Activated T-cell treated with anti-CD3 and anti-CD28 coated beads, Interleukin-2, amount 50 U/mL, for 72 hours (primary cell): ENCODE data around the gene NKX6-1. TPM values are rescaled to one million over a fixed set of nuclear protein-coding genes. Genes with fewer than 3 reads are reported as not detected.

Experiments used
- ATAC-seq, 2 donors: fragments of 150-1000 bp; cut with Tn5 transposase; replicated peaks in 1 of 2; 2 replicates each; pipeline ENCODE4 v1.10.0; 2021; ENCODE audit warnings: moderate library complexity in 2 of 2, mild to moderate bottlenecking in 1 of 2
- DNase-seq, 2 donors: peaks; one replicate each; pipeline ENCODE4 v3.0.0; 2021 to 2022; ENCODE audit warnings: mixed read lengths in 1 of 2
- H3K27ac Mint-ChIP-seq: one replicate; pipeline ENCODE4 v1.8.0; 2022; ENCODE audit warnings: mild to moderate bottlenecking, moderate library complexity, mixed read lengths
- H3K27me3 Mint-ChIP-seq: one replicate; pipeline ENCODE4 v1.8.0; 2022; ENCODE audit warnings: low read depth, mixed read lengths
- H3K36me3 Mint-ChIP-seq, 2 donors: one replicate each; pipeline ENCODE4 v1.8.0; 2022; ENCODE audit warnings: mixed read lengths in 2 of 2, mild to moderate bottlenecking in 1 of 2; ENCODE audit not compliant: insufficient read depth in 2 of 2
- H3K4me1 Mint-ChIP-seq: one replicate; pipeline ENCODE4 v1.8.0; 2022; ENCODE audit warnings: low read depth, mixed read lengths
- H3K4me3 Mint-ChIP-seq, 2 donors: one replicate each; pipeline ENCODE4 v1.8.0; 2022; ENCODE audit warnings: mild to moderate bottlenecking in 2 of 2, mixed read lengths in 2 of 2, moderate library complexity in 2 of 2
- H3K9me3 Mint-ChIP-seq, 2 donors: one replicate each; pipeline ENCODE4 v1.8.0; 2022; ENCODE audit warnings: mixed read lengths in 2 of 2
- total RNA-seq, 2 donors: library from RNA; stranded (reverse); gene quantifications; one replicate each; pipeline ENCODE4 v1.2.3, GENCODE V29; 2022

Gene NKX6-1
- total RNA-seq, 2 donors from 2014 or later, result not detected

DNA sequence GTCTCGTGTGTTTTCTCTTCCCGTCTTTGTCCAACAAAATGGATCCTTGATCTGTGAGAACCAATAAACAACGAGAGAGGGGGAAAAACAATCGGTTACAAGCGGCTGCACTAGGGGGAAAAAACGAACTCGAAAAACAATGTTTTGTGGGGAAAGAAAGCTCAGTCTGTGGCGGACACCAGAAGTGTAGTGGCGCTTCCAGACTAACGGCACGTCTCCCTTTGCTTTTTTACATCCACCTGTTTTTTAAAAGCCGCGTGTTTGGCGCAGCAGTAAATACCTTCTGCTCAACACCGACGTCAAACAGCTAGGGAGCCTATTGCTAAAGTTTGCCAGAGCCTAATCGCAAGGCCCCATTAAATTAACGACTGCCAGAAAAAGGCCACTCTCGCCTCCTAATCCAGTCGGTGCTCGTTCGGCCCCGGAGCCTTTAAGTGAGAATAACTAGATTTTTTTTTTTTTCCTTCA lies 3.3 kb downstream of the NKX6-1 start:
- H3K36me3 Mint-ChIP-seq, result peaks cover 0 to 6% of the 10 kb centered on the region in 2 donors
- no peak overlapping the region for H3K4me3 Mint-ChIP-seq

DNA sequence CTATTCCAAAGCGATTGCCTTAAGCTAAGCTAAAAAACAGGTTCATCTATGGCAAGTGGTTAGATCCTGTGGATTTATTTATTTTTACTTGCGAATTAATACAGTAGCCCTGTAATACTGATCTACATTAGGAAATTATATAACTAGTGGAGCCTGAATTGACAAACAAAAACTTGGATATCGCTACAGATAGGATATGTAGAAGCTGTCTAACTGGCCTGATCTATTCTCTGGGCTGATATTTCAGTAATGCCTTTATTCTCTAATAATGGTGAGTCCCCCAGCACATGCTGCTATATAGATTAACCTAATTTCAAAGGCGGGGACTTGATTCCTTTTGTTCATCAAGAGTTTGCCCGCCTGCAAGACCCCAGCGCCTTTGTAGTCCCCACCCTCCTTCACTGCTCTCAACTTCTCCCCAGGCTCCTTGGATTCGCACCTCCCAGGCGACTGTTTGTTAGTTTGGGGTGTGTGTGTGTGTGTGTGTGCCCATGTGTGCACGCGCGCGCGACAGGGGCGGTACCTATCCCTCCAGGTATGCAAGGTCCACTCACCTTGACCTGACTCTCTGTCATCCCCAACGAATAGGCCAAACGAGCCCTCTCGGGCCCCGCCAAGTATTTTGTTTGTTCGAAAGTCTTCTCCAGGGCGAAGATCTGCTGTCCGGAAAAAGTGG lies 3.8 kb downstream of the NKX6-1 start:
- H3K27me3 Mint-ChIP-seq, result peaks cover 86% of the 10 kb centered on the region
- DNase-seq (no peak), ATAC-seq (no peak)
- no peak overlapping the region for H3K27ac Mint-ChIP-seq
- no peak overlapping the region for H3K4me3 Mint-ChIP-seq
- H3K36me3 Mint-ChIP-seq, result peaks cover 0 to 6% of the 10 kb centered on the region in 2 donors
- H3K4me1 Mint-ChIP-seq, result peaks cover 36% of the 10 kb centered on the region
- no peaks in the 10 kb centered on the region for H3K9me3 Mint-ChIP-seq

More for the DNA sequence above, 3.3 kb downstream of the NKX6-1 start:
- DNase-seq (no peak), ATAC-seq (no peak)
- Mint-ChIP-seq H3K4me1 (peaks cover 38% of the 10 kb centered on the region), H3K27me3 (peaks cover 86% of the 10 kb centered on the region), H3K9me3 (no peaks in the 10 kb centered on the region), H3K27ac (no peak overlapping the region)

DNA sequence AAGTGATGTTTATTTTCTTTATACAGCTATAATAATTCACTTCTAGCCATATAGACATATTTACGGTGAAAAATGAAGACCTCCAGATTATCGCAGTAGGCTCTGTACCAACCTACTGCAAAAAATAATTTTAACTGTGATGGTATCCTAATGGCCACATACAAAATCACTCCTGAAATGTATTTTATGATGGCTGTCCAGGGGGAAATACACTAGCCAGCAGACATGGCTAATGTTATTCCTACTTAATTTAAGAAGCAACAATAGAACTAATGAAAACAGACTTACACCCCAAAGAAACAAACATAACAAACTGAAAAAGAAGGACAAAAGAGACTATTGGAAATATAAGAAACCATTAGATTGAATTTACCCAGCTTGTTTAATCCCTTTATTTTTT lies 4.6 kb downstream of the NKX6-1 start:
- Mint-ChIP-seq H3K27ac (no peak overlapping the region), H3K36me3 (peaks cover 0 to 6% of the 10 kb centered on the region in 2 donors), H3K4me1 (peaks cover 31% of the 10 kb centered on the region), H3K27me3 (peaks cover 86% of the 10 kb centered on the region), H3K4me3 (no peak overlapping the region), H3K9me3 (no peaks in the 10 kb centered on the region)
- DNase-seq, result no peak
- no peak for ATAC-seq

DNA sequence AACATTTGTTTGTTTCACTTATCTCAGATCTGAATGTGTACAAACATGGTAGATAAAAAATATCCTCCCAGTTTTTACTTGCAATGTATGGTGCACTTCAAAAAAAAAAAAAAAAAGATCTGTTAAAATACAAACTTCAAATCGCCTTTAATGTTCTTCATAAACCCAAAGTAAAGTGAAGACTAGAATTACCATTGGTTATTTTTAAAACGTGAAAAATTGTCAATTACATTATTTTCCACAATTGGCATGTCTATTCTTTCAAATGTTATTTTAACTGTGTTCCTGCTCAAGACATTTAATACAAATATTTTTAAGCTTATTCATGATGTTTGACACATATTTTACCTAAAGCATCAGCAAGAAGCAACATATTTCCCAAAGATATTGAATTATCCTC lies 5.0 kb downstream of the NKX6-1 start:
- Mint-ChIP-seq H3K36me3 (peaks cover 0 to 6% of the 10 kb centered on the region in 2 donors), H3K27ac (no peak overlapping the region), H3K4me3 (peak overlapping the region; percentile 53 to 73), H3K27me3 (peaks cover 85% of the 10 kb centered on the region), H3K9me3 (no peaks in the 10 kb centered on the region), H3K4me1 (peaks cover 26% of the 10 kb centered on the region)
- DNase-seq, result no peak
- ATAC-seq, result no peak

DNA sequence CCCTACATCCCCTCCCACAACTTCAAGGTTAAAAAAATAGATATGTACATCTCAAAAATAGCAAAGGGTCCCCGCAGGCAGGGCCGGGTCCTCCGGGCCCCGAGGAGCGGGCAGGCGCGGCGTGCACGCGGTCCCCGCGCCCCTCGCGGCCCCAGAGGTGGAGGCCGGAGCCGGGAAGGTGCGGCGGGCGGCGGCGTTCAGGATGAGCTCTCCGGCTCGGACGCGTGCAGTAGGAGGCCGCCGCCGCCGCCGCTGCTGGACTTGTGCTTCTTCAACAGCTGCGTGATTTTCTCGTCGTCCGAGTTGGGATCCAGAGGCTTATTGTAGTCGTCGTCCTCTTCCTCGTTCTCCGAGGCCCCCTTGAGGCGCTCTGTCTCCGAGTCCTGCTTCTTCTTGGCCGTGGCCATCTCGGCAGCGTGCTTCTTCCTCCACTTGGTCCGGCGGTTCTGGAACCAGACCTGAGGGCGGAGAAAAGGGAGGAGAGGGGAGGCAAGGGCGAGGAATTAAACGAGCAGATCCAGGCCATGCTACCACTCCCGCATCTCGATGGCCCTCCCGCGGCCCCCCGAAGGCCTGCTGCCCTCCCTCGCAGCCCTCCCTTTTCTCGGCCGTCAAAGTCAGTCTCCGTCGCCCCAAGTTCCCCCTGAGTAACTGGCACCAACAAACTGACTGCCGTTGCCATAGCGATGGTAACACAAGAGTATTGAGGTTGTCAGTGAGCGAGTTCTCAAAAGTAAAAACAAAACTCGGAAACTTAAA lies 5.8 kb downstream of the NKX6-1 start:
- peak overlapping the region; percentile 71 to 73 for H3K4me3 Mint-ChIP-seq
- DNase-seq (peak in 1 of 2 donors; percentile 23), ATAC-seq (peak; percentile 62 to 63)
- H3K27ac Mint-ChIP-seq, result no peak overlapping the region
- H3K9me3 Mint-ChIP-seq, result no peaks in the 10 kb centered on the region
- peaks cover 85% of the 10 kb centered on the region for H3K27me3 Mint-ChIP-seq
- peaks cover 0 to 6% of the 10 kb centered on the region in 2 donors for H3K36me3 Mint-ChIP-seq
- peaks cover 18% of the 10 kb centered on the region for H3K4me1 Mint-ChIP-seq

DNA sequence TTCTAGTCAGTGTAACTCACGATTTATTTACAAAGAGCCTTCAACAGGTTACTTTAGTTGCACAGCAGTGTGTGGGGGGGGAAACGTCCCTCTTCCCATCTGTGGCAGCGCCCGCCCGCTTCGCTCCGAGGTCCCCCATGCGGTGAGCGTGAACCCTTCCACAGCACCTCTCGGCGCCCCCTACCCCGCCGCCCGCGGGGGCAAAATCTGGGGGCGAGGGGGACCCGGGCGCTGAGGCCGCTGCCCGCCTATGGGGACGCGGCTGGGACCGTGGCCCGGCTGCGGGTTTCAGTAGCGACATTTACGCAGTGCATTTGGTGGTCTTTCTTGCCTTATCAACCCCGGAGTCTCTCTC lies 6.4 kb downstream of the NKX6-1 start:
- Mint-ChIP-seq H3K27ac (no peak overlapping the region), H3K27me3 (peaks cover 90% of the 10 kb centered on the region), H3K36me3 (peaks cover 0 to 6% of the 10 kb centered on the region in 2 donors), H3K4me1 (peaks cover 17% of the 10 kb centered on the region), H3K9me3 (no peaks in the 10 kb centered on the region), H3K4me3 (peak overlapping the region; percentile 49 to 51)
- ATAC-seq, result no peak
- no peak for DNase-seq

DNA sequence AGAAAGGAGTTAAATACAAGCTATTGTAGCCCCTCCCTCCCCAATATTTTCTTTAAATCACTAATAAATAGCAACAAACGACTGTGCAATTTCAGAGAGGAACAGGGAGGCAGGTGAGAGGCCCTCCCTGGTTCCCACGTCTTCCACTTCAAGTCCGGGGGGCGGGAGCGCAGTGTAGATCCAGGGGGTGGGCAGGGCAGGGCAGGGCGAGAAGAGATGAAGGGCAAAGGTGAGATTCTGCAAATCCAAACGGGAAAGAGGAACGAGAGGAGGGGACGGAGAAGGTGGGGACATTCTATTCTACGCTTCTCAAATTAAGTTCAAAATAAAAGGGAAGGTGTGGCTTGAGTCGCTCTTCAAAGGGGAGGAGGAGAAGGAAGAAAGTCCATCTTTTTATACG lies 6.8 kb downstream of the NKX6-1 start:
- H3K4me3 Mint-ChIP-seq, result no peak overlapping the region
- DNase-seq (no peak), ATAC-seq (no peak)
- peaks cover 17% of the 10 kb centered on the region for H3K4me1 Mint-ChIP-seq
- H3K27me3 Mint-ChIP-seq, result peaks cover 93% of the 10 kb centered on the region
- H3K27ac Mint-ChIP-seq, result no peak overlapping the region
- H3K9me3 Mint-ChIP-seq, result no peaks in the 10 kb centered on the region
- H3K36me3 Mint-ChIP-seq, result peaks cover 0 to 6% of the 10 kb centered on the region in 2 donors

DNA sequence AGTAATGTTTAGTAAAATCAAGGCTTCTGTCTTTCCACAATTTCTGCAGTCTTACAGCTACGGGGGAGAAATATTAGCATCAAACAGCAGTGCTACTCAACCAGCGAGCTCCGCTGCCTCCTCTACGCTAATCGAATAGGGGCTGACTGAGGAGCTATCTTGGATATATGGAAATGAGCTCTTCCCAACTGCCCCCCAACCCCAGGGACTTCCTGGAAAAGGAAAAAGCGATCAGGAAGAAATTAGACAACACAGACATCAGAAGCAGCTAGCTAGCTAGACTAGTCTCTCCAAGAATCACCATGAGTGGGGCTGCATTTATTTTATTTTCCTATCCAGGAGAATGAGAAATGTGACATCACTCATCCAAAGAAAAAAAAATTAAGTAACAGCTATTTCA lies 7.6 kb downstream of the NKX6-1 start:
- DNase-seq (no peak), ATAC-seq (no peak)
- Mint-ChIP-seq H3K4me3 (no peak overlapping the region), H3K4me1 (peaks cover 10% of the 10 kb centered on the region), H3K36me3 (peaks cover 0 to 4% of the 10 kb centered on the region in 2 donors), H3K27ac (no peak overlapping the region), H3K27me3 (peaks cover 93% of the 10 kb centered on the region), H3K9me3 (no peaks in the 10 kb centered on the region)

DNA sequence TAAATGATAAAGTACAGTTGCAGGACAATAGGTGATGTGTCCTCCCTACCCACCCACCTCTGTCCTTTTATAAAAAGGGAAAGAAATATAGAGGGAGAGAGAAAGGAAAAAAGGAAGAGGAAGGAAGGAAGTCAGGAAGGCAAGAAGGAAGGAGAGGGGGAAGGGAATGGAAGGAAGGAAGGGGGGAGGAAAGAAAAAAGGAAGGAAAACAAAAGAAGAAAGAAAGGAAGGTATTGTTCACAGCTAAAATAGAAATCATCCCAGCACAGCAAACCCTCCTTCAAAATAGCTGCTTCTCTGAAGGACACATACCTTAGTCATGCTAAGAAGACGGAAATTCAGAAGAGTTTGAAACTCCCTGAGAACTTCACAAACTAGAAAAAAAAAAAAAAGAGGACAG lies 8.4 kb downstream of the NKX6-1 start:
- Mint-ChIP-seq H3K27me3 (peaks cover 92% of the 10 kb centered on the region), H3K27ac (no peak overlapping the region), H3K36me3 (peaks cover 0 to 3% of the 10 kb centered on the region in 2 donors), H3K4me3 (no peak overlapping the region), H3K4me1 (peaks cover 9% of the 10 kb centered on the region), H3K9me3 (no peaks in the 10 kb centered on the region)
- DNase-seq, result no peak
- ATAC-seq, result no peak

DNA sequence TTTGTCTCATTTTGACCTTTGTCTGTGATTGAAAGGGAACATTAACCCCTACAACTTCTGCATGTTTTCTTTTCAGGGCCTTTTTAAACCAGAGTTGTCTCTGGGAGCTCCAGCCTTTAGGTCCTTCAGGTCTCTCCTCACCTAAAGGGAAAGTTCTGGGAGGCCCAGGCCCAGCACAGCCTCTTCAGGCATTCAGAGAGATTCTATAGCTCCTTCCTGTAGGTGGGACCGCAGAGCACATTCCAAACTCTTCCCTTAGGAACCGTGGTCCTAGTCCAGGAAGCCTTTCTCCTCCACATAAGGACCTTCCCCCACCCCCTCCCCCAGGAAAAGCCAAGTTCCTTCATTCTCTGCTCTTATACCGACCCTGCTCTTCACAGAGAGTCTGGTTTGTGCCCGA lies 14.9 kb downstream of the NKX6-1 start:
- Mint-ChIP-seq H3K27me3 (peaks cover 91% of the 10 kb centered on the region), H3K36me3 (peaks cover 3 to 6% of the 10 kb centered on the region in 2 donors), H3K27ac (peak overlapping the region; percentile 54), H3K4me3 (peak overlapping the region in 1 of 2 donors; percentile 21), H3K4me1 (peaks cover 14% of the 10 kb centered on the region), H3K9me3 (no peaks in the 10 kb centered on the region)
- no peak for DNase-seq
- ATAC-seq, result no peak

DNA sequence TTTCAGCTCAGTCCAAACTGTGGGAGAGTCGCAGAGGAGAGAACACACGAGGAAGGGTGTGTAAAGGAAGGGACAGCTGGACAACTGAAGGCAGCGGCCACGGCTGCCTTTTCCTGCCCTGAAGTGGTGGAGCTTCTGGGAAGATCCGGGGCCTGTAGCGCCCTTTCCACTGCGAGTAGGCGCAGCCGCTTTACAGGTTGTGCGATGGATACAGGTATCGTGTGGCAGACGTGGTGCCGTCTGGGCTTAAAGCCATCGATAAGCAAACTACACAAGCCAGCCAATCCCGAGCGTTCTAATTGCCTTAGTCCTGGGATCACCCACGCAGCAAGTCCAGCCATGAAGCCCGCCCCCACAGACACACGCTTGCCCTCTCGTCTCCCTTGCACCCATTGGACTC lies 15.4 kb downstream of the NKX6-1 start:
- no peaks in the 10 kb centered on the region for H3K9me3 Mint-ChIP-seq
- peaks cover 14% of the 10 kb centered on the region for H3K4me1 Mint-ChIP-seq
- peak overlapping the region in 1 of 2 donors; percentile 21 for H3K4me3 Mint-ChIP-seq
- peak overlapping the region; percentile 54 for H3K27ac Mint-ChIP-seq
- ATAC-seq, result no peak
- H3K36me3 Mint-ChIP-seq, result peaks cover 3 to 6% of the 10 kb centered on the region in 2 donors
- H3K27me3 Mint-ChIP-seq, result peaks cover 91% of the 10 kb centered on the region
- DNase-seq, result no peak

DNA sequence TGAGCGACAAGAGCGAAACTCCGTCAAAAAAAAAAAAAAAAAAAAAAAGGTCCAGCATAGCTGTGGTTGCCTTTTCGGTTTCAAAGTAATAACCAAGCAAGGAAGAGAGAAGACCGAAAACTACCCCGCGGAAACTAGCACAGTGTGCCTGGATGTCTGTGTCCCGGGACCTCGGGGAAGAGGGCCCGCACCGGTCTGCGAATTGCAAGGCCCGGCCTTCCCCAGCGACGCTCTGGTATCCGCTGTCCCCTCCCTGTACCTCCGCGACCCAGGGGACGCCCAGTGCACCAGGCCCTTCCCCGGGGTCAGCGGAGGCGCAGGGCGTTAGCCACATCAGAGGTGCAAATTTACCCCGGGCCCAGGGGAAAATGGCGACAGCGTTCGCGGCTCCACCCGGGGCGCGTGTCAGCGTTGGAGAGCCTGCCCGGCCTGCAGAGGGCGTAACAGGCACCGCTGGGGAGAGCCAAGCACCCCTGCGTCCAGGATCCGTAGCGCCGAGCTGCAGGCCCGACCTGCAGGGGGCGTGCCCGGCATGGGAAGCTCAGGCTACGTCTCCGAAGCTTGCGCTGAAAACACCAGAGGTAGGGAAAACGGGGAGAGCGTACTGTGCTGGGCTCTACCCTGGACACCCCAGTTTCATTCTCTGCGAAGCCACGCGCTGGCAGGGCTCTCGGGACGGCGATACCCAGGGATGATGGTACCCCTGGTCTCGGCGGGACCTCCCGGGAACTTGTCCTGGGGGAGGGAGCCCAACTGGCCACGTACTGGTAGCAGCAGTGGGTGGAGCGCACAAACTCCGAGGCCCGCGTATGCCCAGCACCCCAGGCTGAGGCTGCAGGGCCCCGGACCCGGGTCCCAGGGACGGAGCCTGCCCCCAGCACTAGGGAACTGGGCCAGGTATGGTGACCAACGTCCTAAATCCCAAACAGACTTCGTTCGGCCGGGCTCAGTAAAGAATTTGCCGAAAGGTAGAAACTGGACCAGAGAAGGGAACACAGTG lies 16.2 kb downstream of the NKX6-1 start:
- H3K27ac Mint-ChIP-seq, result no peak overlapping the region
- ATAC-seq, result peak; percentile 34 to 36
- H3K4me1 Mint-ChIP-seq, result peaks cover 14% of the 10 kb centered on the region
- no peaks in the 10 kb centered on the region for H3K9me3 Mint-ChIP-seq
- peak overlapping the region; percentile 55 to 63 for H3K4me3 Mint-ChIP-seq
- peak in 1 of 2 donors; percentile 34 for DNase-seq
- peaks cover 3 to 6% of the 10 kb centered on the region in 2 donors for H3K36me3 Mint-ChIP-seq
- H3K27me3 Mint-ChIP-seq, result peaks cover 91% of the 10 kb centered on the region
